22Rv1 (cell line): ENCODE data around the gene PTGR3.

Experiments
- H3K27ac ChIP-seq: fragments of 450-650 bp; 2 replicates; pipeline ENCODE4 v1.5.1; 2017
- ZFX ChIP-seq: fragments of 450-650 bp; IDR thresholded peaks from 2 replicates; pipeline ENCODE4 v1.6.1; 2017; ENCODE audit warnings: antibody characterized with exemption, borderline replicate concordance
- TF ChIP-seq, protein P1 (sequence below): fragments of 450-650 bp; IDR thresholded peaks from 2 replicates; pipeline ENCODE4 v1.5.1; 2017; ENCODE audit warnings: mild to moderate bottlenecking

Gene PTGR3

DNA sequence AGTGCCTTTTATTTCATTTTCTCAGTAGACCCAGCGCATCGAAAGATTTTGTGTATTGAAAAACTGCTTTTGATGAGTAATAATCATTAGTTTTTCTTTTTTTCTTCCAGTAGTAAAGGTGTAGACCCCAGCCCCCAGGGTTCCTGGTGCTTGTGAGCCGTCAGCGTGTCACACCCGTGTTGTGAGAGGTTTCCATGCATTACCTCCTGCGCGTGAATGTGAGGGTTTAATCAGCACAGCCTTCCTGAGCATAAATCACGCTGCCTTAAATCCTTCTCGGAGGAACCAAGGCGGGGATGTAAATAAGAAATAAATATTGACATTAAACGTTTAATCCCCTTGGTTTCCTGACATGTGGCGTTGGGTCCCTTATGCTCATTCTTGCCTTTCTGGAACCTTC, 26.0 kb upstream of the PTGR3 start:
- TF ChIP-seq ZFX = no peak
- TF ChIP-seq, protein P1, sequence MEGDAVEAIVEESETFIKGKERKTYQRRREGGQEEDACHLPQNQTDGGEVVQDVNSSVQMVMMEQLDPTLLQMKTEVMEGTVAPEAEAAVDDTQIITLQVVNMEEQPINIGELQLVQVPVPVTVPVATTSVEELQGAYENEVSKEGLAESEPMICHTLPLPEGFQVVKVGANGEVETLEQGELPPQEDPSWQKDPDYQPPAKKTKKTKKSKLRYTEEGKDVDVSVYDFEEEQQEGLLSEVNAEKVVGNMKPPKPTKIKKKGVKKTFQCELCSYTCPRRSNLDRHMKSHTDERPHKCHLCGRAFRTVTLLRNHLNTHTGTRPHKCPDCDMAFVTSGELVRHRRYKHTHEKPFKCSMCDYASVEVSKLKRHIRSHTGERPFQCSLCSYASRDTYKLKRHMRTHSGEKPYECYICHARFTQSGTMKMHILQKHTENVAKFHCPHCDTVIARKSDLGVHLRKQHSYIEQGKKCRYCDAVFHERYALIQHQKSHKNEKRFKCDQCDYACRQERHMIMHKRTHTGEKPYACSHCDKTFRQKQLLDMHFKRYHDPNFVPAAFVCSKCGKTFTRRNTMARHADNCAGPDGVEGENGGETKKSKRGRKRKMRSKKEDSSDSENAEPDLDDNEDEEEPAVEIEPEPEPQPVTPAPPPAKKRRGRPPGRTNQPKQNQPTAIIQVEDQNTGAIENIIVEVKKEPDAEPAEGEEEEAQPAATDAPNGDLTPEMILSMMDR = no peak
- no peak overlapping the region for H3K27ac ChIP-seq

- TF ChIP-seq, protein P1 = no peak
- no peak for TF ChIP-seq ZFX
Observed at GRCh38 chr18:75231053-75231406, 22.1 kb upstream of the PTGR3 start.

DNA sequence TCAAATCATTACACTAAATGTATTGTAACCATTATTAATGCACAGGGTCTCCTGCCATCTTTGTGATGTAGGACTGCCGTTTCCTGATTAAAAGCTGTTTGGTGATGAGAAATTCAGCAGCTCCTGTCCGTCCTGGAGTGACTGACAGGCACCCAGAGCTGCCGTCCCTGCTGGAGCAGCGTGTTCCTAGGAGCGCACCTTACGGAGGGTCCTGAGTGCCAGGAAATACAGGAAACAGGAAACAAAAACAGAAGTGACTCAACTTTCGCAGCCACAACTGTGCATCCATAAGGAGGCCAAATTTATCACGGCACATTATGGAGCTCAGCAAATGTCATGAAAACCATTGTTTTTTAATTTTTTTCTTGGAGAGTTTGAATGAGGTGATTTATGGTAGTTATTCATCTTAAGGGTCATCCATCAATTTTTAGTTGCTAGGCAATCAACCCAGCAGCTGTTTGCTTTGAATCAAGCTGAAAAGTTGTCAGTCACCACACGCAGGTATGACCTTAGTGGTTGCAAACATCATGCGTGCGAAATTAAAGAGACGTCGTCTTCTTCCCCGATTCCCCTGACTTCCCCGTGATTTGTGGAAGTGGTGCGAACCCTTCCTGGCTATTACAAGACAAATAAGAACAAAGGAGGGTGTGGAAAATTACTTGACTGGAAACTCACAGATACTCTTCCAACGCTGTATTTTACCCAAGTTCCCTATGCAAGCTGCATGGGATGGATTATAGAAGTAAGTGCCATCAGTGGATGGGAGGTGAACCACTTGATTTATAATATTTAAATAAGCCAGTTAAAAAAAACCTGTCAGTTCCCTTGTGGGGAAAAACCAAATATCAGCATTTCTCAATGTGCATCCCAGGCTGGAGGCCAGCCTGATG, 21.5 kb upstream of the PTGR3 start:
- no peak overlapping the region for H3K27ac ChIP-seq
- no peak for TF ChIP-seq ZFX
- TF ChIP-seq, protein P1 = no peak

More at GRCh38 chr18:75231053-75231406, 22.1 kb upstream of the PTGR3 start:
- H3K27ac ChIP-seq = no peak overlapping the region

DNA sequence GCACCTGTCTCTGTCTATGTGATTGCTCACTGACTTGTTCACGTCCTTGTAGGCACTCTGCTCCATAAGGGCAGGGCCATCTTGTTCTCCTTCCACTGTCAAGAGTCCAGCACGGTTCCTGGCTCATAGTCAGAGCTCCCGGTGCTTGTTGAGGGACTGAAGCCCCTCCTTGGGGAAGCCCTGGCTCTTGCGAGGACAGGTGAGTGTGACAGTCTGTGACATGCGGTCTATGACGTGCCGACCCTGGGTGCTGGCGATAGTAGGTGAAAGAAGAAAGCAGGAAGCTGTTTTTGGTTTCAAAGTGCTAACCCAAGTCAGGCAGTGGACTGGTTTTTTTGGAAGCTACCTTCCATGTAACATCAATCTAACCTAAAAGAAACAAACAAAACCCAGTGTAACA, 20.5 kb upstream of the PTGR3 start:
- H3K27ac ChIP-seq = no peak overlapping the region
- no peak for TF ChIP-seq ZFX
- TF ChIP-seq, protein P1 = no peak

DNA sequence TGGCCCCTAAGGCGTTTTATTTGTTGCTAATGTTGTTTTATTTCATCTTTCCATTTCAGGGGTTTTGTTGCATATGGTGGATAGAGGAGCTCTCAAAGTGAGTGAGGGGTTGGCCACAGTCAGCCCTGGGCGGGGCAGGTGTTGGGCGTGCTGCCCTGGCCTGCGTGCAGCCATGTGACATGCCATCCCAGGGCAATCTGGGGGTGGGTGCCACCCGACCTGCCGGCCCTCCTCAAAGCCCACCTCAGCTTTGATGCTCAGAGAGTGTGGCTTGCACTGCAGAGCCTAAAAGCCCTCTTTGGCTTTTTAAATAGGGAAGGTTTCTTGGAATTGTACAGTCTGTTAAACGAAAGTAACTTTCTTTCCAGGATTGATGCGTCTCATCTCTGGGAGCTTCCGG, 20.0 kb upstream of the PTGR3 start:
- no peak for TF ChIP-seq ZFX
- TF ChIP-seq, protein P1 = no peak

DNA sequence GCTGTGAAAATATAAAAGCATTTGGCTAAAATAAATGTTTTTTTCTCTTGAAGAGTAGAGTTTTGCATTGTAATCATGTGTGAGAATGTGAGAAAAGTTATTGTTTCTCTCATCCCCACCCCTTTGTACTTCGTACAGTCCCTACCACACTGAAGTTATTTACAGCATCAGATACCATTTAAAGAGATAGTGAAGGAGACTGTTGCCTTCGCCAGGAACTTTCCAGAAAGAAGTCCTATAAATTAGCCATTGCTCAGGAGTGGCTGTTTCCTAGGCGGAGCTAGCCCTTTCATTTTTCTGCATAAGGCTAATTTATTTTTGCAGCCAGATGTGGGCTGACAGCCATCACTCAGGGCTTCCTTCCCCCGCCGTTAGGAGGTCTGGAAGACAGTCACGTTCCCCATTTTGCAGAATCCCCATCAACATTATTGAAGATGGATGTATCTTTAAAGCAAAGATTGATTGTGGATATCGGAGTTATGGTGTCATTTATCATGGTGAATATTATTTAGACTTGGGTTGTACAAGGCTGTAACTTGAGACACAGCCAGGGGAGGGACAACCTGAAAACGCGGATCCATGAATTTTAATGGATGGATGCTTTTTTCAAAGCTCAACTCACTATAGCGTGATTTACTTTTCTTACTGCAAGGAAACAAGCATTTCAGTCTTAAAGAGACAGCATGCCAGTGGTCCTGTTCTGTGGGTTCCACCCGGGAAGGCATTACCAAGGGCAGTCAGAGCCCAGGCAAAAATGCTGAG, 18.8 kb upstream of the PTGR3 start:
- TF ChIP-seq ZFX = no peak
- TF ChIP-seq, protein P1 = no peak
- no peak overlapping the region for H3K27ac ChIP-seq

More for the DNA sequence above, 20.0 kb upstream of the PTGR3 start:
- no peak overlapping the region for H3K27ac ChIP-seq

- no peak overlapping the region for H3K27ac ChIP-seq
- TF ChIP-seq, protein P1 = no peak
- no peak for TF ChIP-seq ZFX
Observed at GRCh38 chr18:75226956-75227316, 18.0 kb upstream of the PTGR3 start.
